Measurements from ENCODE around the gene C12orf56. TPM values are rescaled to one million over a fixed set of nuclear protein-coding genes. Genes with fewer than 3 reads are reported as not detected.
"Not testable (repeated sequence)": the region's sequence is repeated elsewhere in the genome, so short reads cannot be mapped to it uniquely, and the experiment has no call there.

Gene C12orf56
- polyA plus RNA-seq, 1 donor (not counting 4 experiments of a cell fraction or from before 2014, with no cell fraction given): 0.14 TPM

DNA sequence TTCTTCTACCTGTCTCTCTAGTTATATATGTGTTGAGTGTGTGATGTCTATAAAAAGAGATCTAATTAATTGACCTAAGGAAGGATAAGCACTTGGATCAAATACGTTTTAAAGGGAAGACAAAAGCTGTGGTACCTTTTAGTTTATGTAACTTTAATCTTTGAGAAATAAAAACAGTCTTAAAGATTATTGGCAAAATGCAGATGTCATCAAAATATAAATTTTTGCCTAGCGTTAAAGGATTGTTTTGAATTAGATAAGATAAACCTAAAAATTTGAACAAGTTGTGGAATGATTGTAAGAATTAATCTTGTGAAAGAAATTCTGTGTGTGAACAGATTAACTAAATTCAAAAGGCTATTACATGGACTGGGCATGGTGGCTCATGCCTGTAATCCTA lies 42.9 kb downstream of the C12orf56 start:
- no peak for TF ChIP-seq EZH2 (IDR thresholded peaks at IDR 0.05; ENCODE audit: low read length)
- TF ChIP-seq, protein P1, sequence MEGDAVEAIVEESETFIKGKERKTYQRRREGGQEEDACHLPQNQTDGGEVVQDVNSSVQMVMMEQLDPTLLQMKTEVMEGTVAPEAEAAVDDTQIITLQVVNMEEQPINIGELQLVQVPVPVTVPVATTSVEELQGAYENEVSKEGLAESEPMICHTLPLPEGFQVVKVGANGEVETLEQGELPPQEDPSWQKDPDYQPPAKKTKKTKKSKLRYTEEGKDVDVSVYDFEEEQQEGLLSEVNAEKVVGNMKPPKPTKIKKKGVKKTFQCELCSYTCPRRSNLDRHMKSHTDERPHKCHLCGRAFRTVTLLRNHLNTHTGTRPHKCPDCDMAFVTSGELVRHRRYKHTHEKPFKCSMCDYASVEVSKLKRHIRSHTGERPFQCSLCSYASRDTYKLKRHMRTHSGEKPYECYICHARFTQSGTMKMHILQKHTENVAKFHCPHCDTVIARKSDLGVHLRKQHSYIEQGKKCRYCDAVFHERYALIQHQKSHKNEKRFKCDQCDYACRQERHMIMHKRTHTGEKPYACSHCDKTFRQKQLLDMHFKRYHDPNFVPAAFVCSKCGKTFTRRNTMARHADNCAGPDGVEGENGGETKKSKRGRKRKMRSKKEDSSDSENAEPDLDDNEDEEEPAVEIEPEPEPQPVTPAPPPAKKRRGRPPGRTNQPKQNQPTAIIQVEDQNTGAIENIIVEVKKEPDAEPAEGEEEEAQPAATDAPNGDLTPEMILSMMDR (optimal IDR thresholded peaks at IDR 0.05 in 1 of 3, IDR thresholded peaks at IDR 0.05 in 1 of 3, conservative IDR thresholded peaks at IDR 0.05 in 1 of 3; ENCODE audit: extremely low read depth in 1 of 3, insufficient read depth in 2 of 3, low read length in 3 of 3): no peak
- no peaks in the 10 kb centered on the region for H3K27me3 ChIP-seq (ENCODE audit: control insufficient read depth, extremely low read depth, insufficient read depth, low read length)
- H2AFZ ChIP-seq (ENCODE audit: control insufficient read depth, low read length): no peak overlapping the region
- no peaks in the 10 kb centered on the region for H3K4me1 ChIP-seq (ENCODE audit: control insufficient read depth, extremely low read depth, insufficient read depth, low read length)
- H4K20me1 ChIP-seq (ENCODE audit: control insufficient read depth, extremely low read depth, insufficient read depth, low read length): no peaks in the 10 kb centered on the region
- no peaks in the 10 kb centered on the region for H3K9me1 ChIP-seq (ENCODE audit: control insufficient read depth, extremely low read depth, insufficient read depth, low read length)
- H3K27ac ChIP-seq (ENCODE audit: control insufficient read depth, insufficient read depth, low read length): no peak overlapping the region
- no peaks in the 10 kb centered on the region for H3K36me3 ChIP-seq (ENCODE audit: control insufficient read depth in 2 of 2, extremely low read depth in 1 of 2, insufficient read depth in 2 of 2, low read length in 2 of 2)
- no peaks in the 10 kb centered on the region for H3K9me3 ChIP-seq (ENCODE audit: control insufficient read depth, low read depth, low read length)
- FAIRE-seq (no peak), DNase-seq (ENCODE audit: low read depth, low spot score) (no peak)
- dilution Hi-C loops (cut with MboI; ENCODE audit: extremely low pct_ligation_motif_present, low sequenced_read_pairs): no loop called here
- no peak overlapping the region for H3K9ac ChIP-seq (ENCODE audit: control insufficient read depth, extremely low read depth, insufficient read depth, low read length)
- H3K4me2 ChIP-seq (ENCODE audit: control insufficient read depth, extremely low read depth, insufficient read depth, low read depth, low read length): no peak overlapping the region
- no peaks in the 10 kb centered on the region for H3K79me2 ChIP-seq (ENCODE audit: control insufficient read depth, insufficient read depth, low read length)
- no peak overlapping the region for H3K4me3 ChIP-seq (ENCODE audit: control insufficient read depth in 2 of 3, extremely low read depth in 1 of 3, insufficient read depth in 2 of 3, low read depth in 1 of 3, low read length in 3 of 3)

DNA sequence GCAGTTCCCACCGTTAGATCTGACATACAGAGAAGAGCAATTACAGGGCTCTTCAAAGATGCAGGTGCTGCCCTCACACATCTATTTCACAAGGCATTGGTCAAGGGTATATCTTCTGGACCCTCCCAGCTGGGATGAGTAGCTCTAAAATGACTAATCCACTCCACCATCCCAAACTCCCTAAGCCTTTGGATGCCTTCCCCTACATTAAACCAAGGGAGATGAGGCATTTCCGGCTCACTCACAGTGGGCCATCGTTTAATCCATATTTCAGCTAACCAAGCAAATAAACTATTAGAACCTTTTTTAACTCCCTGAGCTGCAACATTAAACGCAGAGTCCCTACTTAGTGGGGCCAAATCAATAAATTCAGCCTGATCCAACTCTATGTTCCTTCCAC lies 45.9 kb downstream of the C12orf56 start:
- DNase-seq (ENCODE audit: low read depth, low spot score); H3K27me3 ChIP-seq (ENCODE audit: control insufficient read depth, extremely low read depth, insufficient read depth, low read length); H3K4me2 ChIP-seq (ENCODE audit: control insufficient read depth, extremely low read depth, insufficient read depth, low read depth, low read length); FAIRE-seq; H3K36me3 ChIP-seq (ENCODE audit: control insufficient read depth in 2 of 2, extremely low read depth in 1 of 2, insufficient read depth in 2 of 2, low read length in 2 of 2); H3K27ac ChIP-seq (ENCODE audit: control insufficient read depth, insufficient read depth, low read length); H4K20me1 ChIP-seq (ENCODE audit: control insufficient read depth, extremely low read depth, insufficient read depth, low read length); dilution Hi-C loops (cut with MboI; ENCODE audit: extremely low pct_ligation_motif_present, low sequenced_read_pairs); H3K9me1 ChIP-seq (ENCODE audit: control insufficient read depth, extremely low read depth, insufficient read depth, low read length); H2AFZ ChIP-seq (ENCODE audit: control insufficient read depth, low read length); H3K79me2 ChIP-seq (ENCODE audit: control insufficient read depth, insufficient read depth, low read length); H3K4me1 ChIP-seq (ENCODE audit: control insufficient read depth, extremely low read depth, insufficient read depth, low read length); H3K9ac ChIP-seq (ENCODE audit: control insufficient read depth, extremely low read depth, insufficient read depth, low read length); H3K9me3 ChIP-seq (ENCODE audit: control insufficient read depth, low read depth, low read length); H3K4me3 ChIP-seq (ENCODE audit: control insufficient read depth in 2 of 3, extremely low read depth in 1 of 3, insufficient read depth in 2 of 3, low read depth in 1 of 3, low read length in 3 of 3): not testable (repeated sequence)

DNA sequence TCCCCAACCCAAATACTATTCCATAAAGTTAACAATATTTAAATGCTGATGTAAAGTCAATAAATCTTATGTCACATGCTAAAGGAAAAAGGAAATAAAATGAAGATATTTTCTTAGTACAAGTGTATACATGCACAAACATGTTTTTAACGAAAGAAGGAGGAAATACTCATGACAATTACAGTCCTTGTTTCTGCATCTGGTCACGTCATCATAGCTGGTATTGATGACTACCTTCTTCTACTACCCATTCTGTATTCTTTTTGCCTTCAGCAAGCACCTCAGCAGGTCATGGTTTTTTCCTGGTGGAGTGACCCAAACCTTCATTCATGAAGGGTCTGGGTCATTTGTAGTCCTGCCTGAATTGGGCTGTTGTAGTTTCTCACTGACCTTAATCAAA lies 50.0 kb downstream of the C12orf56 start:
- H4K20me1 ChIP-seq (ENCODE audit: control insufficient read depth, extremely low read depth, insufficient read depth, low read length); H3K79me2 ChIP-seq (ENCODE audit: control insufficient read depth, insufficient read depth, low read length); DNase-seq (ENCODE audit: low read depth, low spot score); H3K4me3 ChIP-seq (ENCODE audit: control insufficient read depth in 2 of 3, extremely low read depth in 1 of 3, insufficient read depth in 2 of 3, low read depth in 1 of 3, low read length in 3 of 3); H3K36me3 ChIP-seq (ENCODE audit: control insufficient read depth in 2 of 2, extremely low read depth in 1 of 2, insufficient read depth in 2 of 2, low read length in 2 of 2); H3K9me1 ChIP-seq (ENCODE audit: control insufficient read depth, extremely low read depth, insufficient read depth, low read length); H3K9ac ChIP-seq (ENCODE audit: control insufficient read depth, extremely low read depth, insufficient read depth, low read length); dilution Hi-C loops (cut with MboI; ENCODE audit: extremely low pct_ligation_motif_present, low sequenced_read_pairs); H3K9me3 ChIP-seq (ENCODE audit: control insufficient read depth, low read depth, low read length); H3K27me3 ChIP-seq (ENCODE audit: control insufficient read depth, extremely low read depth, insufficient read depth, low read length); H3K4me1 ChIP-seq (ENCODE audit: control insufficient read depth, extremely low read depth, insufficient read depth, low read length); FAIRE-seq; H2AFZ ChIP-seq (ENCODE audit: control insufficient read depth, low read length); H3K27ac ChIP-seq (ENCODE audit: control insufficient read depth, insufficient read depth, low read length); H3K4me2 ChIP-seq (ENCODE audit: control insufficient read depth, extremely low read depth, insufficient read depth, low read depth, low read length): not testable (repeated sequence)

All from keratinocyte (primary cell).